Vagina (tissue), 2 donors: ENCODE measurements around the gene ATAD1. TPM values are rescaled to one million over a fixed set of nuclear protein-coding genes. Genes with fewer than 3 reads are reported as not detected.
"Not testable (repeated sequence)": the region's sequence is repeated elsewhere in the genome, so short reads cannot be mapped to it uniquely, and the experiment has no call there.

Experiments
- DNase-seq, 2 donors: peaks; one replicate each; pipeline ENCODE4 v3.0.0-alpha.2; 2017; ENCODE audit errors: extremely low spot score in 2 of 2
- H3K27ac ChIP-seq: fragments of 200-600 bp; sonication (generic); one replicate; pipeline ENCODE4 v1.5.1; 2019
- H3K27me3 ChIP-seq: fragments of 200-600 bp; sonication (generic); one replicate; pipeline ENCODE4 v1.5.1; 2019
- H3K36me3 ChIP-seq, 2 donors: fragments of 200-600 bp; sonication (generic); one replicate each; pipeline ENCODE4 v1.5.1; 2017 to 2019
- H3K4me1 ChIP-seq: fragments of 200-600 bp; sonication (generic); one replicate; pipeline ENCODE4 v1.5.1; 2019
- H3K4me3 ChIP-seq, 2 donors: fragments of 200-600 bp; sonication (generic); 1 replicate in 1 of 2; 2 replicates in 1 of 2; pipeline ENCODE4 v1.5.1; 2016 to 2019
- H3K9me3 ChIP-seq: fragments of 200-600 bp; sonication (generic); one replicate; pipeline ENCODE4 v1.5.1; 2019
- POLR2A ChIP-seq, 2 donors: fragments of 450-650 bp; IDR thresholded peaks; one replicate each; pipeline ENCODE4 v1.6.1; 2017; ENCODE audit warnings: antibody characterized with exemption in 2 of 2, mild to moderate bottlenecking in 2 of 2, moderate library complexity in 2 of 2
- POLR2AphosphoS5 ChIP-seq, 2 donors: sonication (generic); formaldehyde crosslinking; IDR thresholded peaks; one replicate each; pipeline ENCODE4 v1.9.0; 2017; ENCODE audit warnings: antibody characterized with exemption in 2 of 2, mild to moderate bottlenecking in 2 of 2, low read depth in 1 of 2; ENCODE audit not compliant: insufficient read depth in 1 of 2
- intact Hi-C: fragments of 100-400 bp; cut with DNase I; formaldehyde crosslinking; loops from one replicate; pipeline ENCODE4 v1.15.1; 2023
- total RNA-seq: library from RNA; depleted of rRNA; stranded (reverse); fragments of >200 nt; gene quantifications from one replicate; pipeline ENCODE4 v1.2.3, GENCODE V29; 2016
- TF ChIP-seq, protein P1 (sequence below), 3 experiments: fragments of 450-650 bp in 2 of 3; fragments of 200-600 bp in 1 of 3; sonication (generic) in 1 of 3; IDR thresholded peaks; one replicate each; pipeline ENCODE4 v1.5.1; 2017 to 2019; ENCODE audit warnings: antibody characterized with exemption in 3 of 3, mild to moderate bottlenecking in 2 of 3, moderate library complexity in 2 of 3

The ATAD1 gene
- total RNA-seq, 1 donor from 2014 or later: 44.7 TPM

DNA sequence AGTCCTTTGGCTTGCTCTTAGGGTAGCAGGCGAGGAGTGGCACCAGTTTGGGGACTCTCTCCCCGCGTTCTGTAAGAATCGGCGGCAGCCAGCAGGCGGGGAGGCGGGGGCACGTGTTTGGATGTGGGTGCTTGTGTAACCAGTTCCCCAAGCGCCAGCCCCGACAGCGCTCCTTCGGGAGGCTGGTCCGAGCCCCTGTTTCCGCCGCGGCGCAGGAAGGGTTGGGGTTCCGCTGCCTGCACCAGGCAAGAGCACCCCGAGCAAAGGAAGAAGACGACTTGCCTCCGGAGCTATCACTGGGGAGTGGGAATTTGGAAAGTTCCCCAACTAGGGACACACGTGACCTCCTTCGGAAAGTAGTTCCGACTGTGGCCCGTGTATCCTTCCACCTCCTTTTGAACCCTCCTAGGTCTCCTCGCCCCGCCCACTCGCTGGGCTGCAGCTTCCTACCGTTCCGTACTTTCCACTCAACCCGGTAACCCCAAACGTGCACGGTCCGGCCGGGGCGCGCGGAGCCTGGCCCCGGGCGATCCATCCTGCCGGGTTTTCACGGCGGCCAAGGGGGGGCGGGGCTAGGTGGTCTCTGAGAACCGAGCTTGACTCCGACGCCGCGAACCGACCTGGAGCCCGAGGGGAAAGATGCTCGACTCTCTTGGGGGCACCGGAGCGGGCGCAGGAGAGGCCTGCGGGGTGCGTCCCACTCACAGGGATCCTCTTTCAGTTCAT lies 44.1 kb upstream of the ATAD1 start:
- peak in 1 of 2 donors; percentile 98 for DNase-seq
- H3K9me3 ChIP-seq: no peaks in the 10 kb centered on the region
- no peaks in the 10 kb centered on the region for H3K36me3 ChIP-seq
- intact Hi-C loops: loop anchor here (2.0 to 10.0 kb wide), 2 partner anchors 527 to 693 kb away; no protein-coding TSS in a partner anchor
- TF ChIP-seq, protein P1, sequence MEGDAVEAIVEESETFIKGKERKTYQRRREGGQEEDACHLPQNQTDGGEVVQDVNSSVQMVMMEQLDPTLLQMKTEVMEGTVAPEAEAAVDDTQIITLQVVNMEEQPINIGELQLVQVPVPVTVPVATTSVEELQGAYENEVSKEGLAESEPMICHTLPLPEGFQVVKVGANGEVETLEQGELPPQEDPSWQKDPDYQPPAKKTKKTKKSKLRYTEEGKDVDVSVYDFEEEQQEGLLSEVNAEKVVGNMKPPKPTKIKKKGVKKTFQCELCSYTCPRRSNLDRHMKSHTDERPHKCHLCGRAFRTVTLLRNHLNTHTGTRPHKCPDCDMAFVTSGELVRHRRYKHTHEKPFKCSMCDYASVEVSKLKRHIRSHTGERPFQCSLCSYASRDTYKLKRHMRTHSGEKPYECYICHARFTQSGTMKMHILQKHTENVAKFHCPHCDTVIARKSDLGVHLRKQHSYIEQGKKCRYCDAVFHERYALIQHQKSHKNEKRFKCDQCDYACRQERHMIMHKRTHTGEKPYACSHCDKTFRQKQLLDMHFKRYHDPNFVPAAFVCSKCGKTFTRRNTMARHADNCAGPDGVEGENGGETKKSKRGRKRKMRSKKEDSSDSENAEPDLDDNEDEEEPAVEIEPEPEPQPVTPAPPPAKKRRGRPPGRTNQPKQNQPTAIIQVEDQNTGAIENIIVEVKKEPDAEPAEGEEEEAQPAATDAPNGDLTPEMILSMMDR (IDR thresholded peaks at IDR 0.05): no peak
- peak; percentile 91 to 95 for TF ChIP-seq POLR2AphosphoS5 (IDR thresholded peaks at IDR 0.05; ENCODE audit: insufficient read depth in 1 of 2, low read depth in 1 of 2)
- peak in 1 of 2 donors; percentile 65 for TF ChIP-seq POLR2A (IDR thresholded peaks at IDR 0.05)
- peaks cover 22% of the 10 kb centered on the region for H3K4me1 ChIP-seq
- no peaks in the 10 kb centered on the region for H3K27me3 ChIP-seq
- peak overlapping the region; percentile 81 to 88 for H3K4me3 ChIP-seq
- peak overlapping the region; percentile 99 for H3K27ac ChIP-seq

DNA sequence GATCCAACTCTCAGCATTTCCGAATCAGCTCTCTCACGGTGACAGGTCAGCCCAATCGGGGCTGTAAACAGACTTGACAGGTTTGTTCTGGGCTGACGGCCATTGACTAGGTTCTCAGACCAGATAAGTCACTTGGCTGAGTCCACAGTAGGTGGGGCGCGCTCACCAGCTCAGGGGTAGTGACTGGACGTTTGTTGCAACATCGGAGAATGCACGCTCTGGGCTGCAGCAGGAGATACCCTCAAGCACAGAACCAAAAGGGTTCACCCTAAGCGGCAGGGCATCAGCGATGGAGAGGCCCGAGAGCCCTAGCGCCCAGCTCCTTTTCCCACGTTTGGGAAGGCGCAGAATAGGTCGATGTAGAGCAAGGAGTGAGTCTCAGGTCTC lies 43.5 kb upstream of the ATAD1 start:
- Histone ChIP-seq H3K27me3 (no peaks in the 10 kb centered on the region), H3K4me3 (peak overlapping the region; percentile 81 to 88), H3K9me3 (no peaks in the 10 kb centered on the region), H3K27ac (peak overlapping the region; percentile 99), H3K4me1 (peaks cover 19% of the 10 kb centered on the region), H3K36me3 (no peaks in the 10 kb centered on the region)
- DNase-seq: peak in 1 of 2 donors; percentile 96
- intact Hi-C loops: loop anchor here (10.0 kb wide), 1 partner anchor 693 kb away; no protein-coding TSS in a partner anchor
- TF ChIP-seq, protein P1 (IDR thresholded peaks at IDR 0.05): no peak
- TF ChIP-seq POLR2A (IDR thresholded peaks at IDR 0.05) (no peak), POLR2AphosphoS5 (IDR thresholded peaks at IDR 0.05; ENCODE audit: insufficient read depth in 1 of 2, low read depth in 1 of 2) (no peak)

DNA sequence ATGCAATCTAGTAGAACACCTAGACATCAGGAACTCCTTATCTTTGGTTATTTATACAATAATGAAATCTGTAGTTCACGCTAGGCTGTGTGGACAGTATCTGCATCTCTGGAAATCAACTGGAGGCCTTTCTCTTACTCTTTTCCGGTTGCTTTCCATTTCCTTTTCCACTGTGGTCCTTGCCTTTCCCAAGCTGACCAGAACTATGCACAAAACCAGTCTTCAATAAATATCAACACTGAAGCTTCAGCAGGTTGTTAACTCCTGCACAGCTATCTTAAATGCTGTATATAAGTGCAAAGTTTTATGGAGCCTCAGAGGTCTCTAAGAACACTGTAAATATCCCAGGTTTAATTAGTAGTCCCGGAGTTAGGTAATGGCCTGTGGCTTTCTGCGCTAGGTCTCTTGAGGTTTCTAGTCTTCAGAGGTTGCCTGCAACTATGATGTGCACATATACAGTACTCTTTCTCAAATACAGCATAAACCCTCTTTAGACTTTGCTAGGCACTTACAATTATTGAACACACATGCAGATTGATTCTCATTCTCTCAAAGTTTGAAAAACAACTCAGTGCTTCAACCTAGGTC lies 42.9 kb upstream of the ATAD1 start:
- TF ChIP-seq, protein P1 (IDR thresholded peaks at IDR 0.05): no peak
- TF ChIP-seq POLR2A (IDR thresholded peaks at IDR 0.05): no peak
- TF ChIP-seq POLR2AphosphoS5 (IDR thresholded peaks at IDR 0.05; ENCODE audit: insufficient read depth in 1 of 2, low read depth in 1 of 2): no peak
- peak overlapping the region; percentile 99 for H3K27ac ChIP-seq
- H3K36me3 ChIP-seq: no peaks in the 10 kb centered on the region
- intact Hi-C loops: loop anchor here (10.0 kb wide), 1 partner anchor 694 kb away; no protein-coding TSS in a partner anchor
- no peaks in the 10 kb centered on the region for H3K27me3 ChIP-seq
- H3K4me1 ChIP-seq: peaks cover 19% of the 10 kb centered on the region
- DNase-seq: no peak
- H3K4me3 ChIP-seq: peak overlapping the region; percentile 81 to 88
- no peaks in the 10 kb centered on the region for H3K9me3 ChIP-seq

DNA sequence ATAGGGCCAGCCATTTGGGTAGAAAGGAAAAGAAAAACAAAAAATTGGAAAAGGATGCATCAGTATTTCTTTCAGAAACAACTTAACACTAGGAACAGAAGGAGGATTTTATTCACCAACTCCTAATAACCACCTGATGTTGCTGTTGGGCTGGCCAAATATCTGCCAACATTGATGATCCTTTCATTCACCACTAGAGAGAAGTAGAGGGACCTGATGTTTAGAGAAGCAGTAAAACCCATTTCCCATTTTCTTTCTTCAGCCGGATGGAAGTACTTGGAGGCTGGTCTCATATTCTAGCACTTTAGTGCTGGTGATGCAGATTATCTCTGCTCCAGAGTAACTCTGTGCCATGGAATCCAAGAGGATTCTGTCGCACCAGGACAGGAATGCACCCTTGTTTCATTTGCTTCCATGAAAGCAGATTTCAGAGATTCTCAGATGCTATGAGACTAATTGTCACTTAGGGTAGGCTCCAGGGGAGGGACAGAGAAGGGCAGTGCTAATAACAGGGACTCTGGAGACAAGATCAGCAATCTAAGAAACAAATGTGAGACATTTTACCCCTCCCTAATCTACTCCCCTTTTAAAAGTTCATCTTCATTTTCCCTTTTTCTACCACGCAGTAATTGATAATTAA lies 42.2 kb upstream of the ATAD1 start:
- Histone ChIP-seq H3K27me3 (no peaks in the 10 kb centered on the region), H3K4me1 (peaks cover 19% of the 10 kb centered on the region), H3K27ac (peak overlapping the region; percentile 99), H3K4me3 (peak overlapping the region in 1 of 2 donors; percentile 6), H3K9me3 (no peaks in the 10 kb centered on the region), H3K36me3 (no peaks in the 10 kb centered on the region)
- intact Hi-C loops: loop anchor here (10.0 kb wide), 1 partner anchor 695 kb away; no protein-coding TSS in a partner anchor
- DNase-seq: no peak
- no peak for TF ChIP-seq POLR2A (IDR thresholded peaks at IDR 0.05)
- TF ChIP-seq, protein P1 (IDR thresholded peaks at IDR 0.05): peak in 2 of 3 experiments; percentile 14 to 56
- no peak for TF ChIP-seq POLR2AphosphoS5 (IDR thresholded peaks at IDR 0.05; ENCODE audit: insufficient read depth in 1 of 2, low read depth in 1 of 2)

DNA sequence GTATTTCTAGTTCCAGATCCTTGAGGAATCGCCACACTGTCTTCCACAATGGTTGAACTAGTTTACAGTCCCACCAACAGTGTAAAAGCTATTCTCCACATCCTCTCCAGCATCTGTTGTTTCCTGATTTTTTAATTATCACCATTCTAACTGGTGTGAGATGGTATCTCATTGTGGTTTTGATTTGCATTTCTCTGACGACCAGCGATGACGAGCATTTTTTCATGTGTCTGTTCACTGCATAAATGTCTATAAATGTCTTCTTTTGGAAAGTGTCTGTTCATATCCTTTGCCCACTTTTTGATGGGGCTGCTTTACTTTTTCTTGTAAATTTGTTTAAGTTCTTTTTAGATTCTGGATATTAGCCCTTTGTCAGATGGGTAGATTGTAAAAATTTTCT lies 37.6 kb upstream of the ATAD1 start:
- peaks cover 16% of the 10 kb centered on the region for H3K4me1 ChIP-seq
- H3K4me3 ChIP-seq, H3K27me3 ChIP-seq, DNase-seq, intact Hi-C loops, H3K36me3 ChIP-seq, H3K9me3 ChIP-seq, H3K27ac ChIP-seq: not testable (repeated sequence)

DNA sequence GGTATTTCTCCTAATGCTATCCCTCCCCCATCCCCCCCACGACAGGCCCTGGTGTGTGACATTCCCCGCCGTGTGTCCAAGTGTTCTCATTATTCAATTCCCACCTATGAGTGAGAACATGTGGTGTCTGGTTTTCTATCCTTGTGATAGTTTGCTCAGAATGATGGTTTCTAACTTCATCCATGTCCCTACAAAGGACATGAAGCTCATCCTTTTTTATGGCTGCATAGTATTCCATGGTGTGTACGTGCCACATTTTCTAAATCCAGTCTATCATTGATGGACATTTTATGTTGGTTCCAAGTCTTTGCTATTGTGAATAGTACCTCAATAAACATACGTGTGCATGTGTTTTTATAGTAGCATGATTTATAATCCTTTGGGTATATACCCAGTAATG lies 37.2 kb upstream of the ATAD1 start:
- intact Hi-C loops, DNase-seq, H3K27me3 ChIP-seq, H3K4me3 ChIP-seq, H3K27ac ChIP-seq, H3K9me3 ChIP-seq, H3K36me3 ChIP-seq: not testable (repeated sequence)
- H3K4me1 ChIP-seq: peaks cover 11% of the 10 kb centered on the region
